Activated CD8-positive, alpha-beta memory T cell treated with anti-CD3 and anti-CD28 coated beads, Interleukin-2, amount 50 U/mL, for 24 hours (primary cell): ENCODE measurements around the gene RPL18A.

Source experiments
- DNase-seq: peaks from one replicate; pipeline ENCODE4 v3.0.0-alpha.2; 2020; ENCODE audit errors: extremely low read depth

RPL18A gene

DNA sequence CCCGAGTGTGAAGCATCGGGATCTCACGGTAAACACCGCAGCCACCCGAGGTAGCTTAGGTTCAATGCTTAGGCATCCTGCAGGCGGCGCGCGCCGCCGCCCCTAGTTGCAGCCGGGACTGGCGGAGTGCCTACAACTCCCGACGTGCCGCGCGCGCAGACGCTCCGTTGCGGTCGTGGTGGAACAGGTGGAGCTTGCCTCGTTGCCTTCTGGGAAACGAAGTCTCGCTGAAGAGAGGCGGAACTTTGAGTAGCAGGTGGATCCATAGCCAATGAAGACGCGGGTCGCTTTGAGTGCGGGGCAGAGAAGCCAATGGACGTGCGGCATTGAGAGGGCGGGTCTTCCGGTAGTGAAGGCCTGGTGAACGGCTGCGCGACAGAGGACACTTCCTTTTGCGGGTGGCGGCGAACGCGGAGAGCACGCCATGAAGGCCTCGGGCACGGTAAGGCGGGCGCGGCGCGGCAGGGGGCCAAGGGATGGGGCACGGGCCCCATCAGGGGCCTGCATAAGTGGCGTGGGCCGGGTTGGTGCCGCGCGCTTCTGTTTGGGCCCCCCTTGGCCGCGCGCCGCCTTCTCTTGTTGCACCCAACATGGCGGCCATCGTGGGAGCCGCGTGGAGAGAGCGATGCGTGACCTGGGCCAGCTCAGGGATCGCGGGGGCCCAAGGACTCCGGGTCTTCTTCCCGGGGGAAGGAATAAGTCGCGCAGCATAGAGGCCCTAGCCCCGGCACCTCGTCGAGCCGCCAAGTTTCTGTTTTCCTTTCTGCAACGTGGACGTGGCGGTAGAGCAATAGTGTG is at the start of gene RPL18A:
TSS of gene RPL18A (plus strand) at position 378 of the 798 bp plus-strand sequence. CDS start at position 425, 47 bp downstream.
- peak; percentile 97 for DNase-seq

DNA sequence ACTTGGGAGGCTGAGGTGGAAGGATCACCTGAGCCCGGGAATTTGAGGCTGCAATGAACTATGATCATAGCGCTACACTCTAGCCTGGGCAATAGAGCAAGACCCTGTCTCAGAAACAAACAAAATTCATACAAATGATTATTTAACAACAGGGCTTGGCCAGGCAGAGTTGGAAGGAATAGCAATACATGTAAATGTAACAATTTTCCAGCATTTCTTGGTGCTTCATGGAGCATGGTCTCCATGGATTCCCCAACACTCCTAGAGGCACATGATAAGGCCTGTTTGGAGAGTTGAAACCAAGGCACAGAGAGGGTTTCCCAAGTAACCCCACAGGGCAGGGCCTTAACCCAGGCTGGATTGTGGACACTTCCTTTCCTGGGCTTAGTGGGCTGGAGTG is 48.6 kb upstream of the RPL18A start:
- DNase-seq = no peak

DNA sequence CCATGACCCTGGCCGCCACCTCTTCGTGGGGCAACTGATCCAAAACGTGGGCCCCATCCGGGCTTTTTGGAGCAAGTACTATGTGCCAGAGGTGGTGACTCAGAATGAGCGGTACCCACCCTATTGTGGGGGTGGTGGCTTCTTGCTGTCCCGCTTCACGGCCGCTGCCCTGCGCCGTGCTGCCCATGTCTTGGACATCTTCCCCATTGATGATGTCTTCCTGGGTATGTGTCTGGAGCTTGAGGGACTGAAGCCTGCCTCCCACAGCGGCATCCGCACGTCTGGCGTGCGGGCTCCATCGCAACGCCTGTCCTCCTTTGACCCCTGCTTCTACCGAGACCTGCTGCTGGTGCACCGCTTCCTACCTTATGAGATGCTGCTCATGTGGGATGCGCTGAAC is 48.0 kb upstream of the RPL18A start:
- DNase-seq = no peak

DNA sequence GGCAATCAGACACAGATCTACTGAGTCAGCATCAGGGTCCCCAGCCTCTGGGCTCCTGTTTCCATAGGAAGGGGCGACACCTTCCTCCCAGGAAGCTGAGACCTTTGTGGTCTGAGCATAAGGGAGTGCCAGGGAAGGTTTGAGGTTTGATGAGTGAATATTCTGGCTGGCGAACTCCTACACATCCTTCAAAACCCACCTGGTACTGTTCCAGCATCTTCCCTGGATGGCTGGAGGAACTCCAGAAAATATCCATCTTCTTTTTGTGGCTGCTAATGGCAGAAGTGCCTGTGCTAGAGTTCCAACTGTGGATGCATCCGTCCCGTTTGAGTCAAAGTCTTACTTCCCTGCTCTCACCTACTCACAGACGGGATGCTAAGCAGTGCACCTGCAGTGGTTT is 47.6 kb upstream of the RPL18A start:
- no peak for DNase-seq

DNA sequence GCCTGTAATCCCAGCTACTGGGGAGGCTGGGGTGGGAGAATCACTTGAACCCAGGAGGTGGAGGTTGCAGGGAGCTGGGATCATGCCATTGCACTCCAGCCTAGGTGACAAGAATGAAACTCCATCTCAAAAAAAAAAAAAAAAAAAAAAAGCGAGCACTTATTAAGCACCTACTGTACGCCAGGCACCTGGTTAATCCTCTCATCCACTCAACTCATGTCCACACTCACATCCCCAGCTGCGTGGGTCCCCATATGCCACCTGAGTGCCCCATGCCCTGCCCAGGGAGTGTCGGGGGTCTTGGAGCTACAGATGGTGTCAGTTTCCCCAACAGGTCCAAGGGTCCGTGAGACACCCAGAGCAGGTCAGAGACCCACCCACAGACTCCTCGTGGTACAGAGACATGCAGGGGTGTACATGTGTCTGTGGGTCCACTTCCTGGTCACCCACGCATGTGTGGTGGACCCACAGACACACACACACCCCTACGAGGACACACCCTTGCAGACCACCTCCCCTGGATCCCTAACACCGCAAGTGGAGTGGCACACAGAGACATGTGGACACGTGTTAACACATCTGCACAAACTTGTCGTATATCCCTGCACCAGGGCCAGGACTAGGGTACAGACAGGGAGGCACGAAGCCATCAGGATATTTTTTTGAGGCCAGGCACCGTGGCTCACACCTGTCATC is 41.9 kb upstream of the RPL18A start:
- DNase-seq = no peak

DNA sequence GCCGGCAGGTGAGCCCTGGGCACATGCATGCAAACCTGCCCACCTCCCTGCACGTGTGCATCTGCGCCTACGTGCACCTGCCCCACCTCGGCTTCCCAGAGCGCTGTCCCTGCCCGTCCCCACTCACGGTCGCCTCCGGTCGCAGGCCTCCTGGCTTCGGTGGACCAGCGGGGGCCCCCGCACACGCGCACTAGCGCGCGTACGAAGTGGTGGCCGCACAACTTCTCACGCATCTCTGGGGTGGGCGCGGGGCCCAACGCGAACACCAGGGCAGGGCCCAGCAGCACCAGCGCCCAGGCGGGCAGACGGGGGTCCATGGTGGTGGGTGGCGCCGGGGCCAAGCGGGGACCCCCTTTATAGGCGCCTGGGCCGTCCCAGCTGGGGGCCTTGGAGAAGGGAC is 38.5 kb upstream of the RPL18A start, which contains the start of gene INSL3:
TSS of gene INSL3 (minus strand) at position 330 of the 400 bp plus-strand sequence. CDS start at position 317, 13 bp downstream.
- DNase-seq = no peak

DNA sequence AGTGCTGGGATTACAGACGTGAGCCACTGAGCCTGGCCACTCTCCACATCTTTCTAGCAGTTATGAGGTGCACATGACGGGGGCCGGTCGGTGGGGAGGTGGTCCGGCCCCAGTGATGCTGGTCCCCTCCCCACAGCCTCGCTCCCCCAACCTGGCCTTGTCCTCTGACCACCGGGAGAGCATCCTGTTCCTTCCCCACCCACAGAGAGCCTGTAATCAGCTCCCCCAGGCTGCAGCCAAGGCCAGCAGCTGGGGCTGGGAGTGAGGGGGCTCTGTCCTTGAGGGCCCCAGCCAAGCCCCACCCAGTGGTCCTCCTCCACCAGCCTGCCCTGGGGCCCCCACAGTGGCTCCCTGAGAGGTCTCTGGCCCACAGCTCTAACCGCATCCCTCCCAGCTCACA is 35.4 kb upstream of the RPL18A start:
- no peak for DNase-seq

DNA sequence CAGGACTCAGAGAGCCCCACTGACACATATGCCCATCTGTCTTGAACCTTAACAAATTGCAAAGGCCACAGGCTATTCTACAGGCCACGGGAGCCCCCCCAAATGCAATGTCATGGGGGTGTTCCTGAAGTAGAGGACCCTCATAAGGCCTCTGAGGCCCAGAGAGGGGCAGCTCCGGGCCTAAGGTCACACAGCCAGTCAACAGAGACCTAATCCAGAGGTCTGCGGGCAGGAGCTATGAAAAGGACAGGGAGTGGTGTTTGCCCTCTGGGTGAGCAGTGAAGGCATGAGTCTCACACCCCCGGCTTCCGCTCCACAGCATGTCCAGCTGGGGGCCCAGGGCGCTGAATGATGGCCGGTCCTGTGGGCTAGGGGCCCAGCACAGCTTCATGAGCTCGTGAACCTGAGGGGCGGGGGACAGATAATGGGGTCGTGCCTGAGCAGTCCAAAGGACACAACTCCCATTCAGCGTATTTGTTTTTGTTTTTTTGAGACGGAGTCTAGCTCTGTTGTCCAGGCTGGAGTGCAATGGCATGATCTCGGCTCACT is 33.1 kb upstream of the RPL18A start:
- no peak for DNase-seq

DNA sequence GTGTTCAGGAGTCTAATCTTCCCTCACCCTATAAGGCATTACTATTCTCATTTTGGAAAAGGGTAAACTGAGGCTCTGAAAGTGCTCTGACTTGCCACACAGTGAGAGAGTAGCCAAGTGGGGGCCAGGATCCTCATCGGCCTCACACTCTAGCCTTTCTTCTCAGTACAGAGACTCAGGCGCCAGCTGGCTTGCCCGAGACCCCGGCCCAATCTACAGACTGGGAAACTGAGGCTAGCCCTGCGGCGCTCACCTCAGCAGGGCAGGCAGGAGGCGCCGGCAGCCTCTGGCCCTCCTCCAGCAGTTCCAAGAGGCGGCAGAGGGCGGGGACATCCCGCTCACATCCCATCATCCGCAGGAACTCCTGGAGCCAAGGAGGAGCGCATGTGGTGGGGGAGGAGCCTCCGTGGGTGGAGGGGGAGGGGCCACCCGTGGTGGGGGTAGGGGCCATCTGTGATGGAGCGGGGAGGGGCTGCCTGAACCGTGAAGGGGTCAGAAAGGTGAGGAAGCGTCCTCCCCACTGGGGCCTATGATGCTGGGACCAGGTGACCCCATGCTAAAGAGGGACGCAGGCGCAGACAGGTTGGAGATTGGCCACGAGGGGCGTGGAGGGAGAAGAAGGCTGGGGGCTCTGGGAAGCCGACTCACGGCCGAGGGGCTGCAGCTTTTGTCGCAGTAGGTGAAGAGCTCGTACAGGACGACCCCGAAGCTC is 29.7 kb upstream of the RPL18A start:
- DNase-seq = no peak

DNA sequence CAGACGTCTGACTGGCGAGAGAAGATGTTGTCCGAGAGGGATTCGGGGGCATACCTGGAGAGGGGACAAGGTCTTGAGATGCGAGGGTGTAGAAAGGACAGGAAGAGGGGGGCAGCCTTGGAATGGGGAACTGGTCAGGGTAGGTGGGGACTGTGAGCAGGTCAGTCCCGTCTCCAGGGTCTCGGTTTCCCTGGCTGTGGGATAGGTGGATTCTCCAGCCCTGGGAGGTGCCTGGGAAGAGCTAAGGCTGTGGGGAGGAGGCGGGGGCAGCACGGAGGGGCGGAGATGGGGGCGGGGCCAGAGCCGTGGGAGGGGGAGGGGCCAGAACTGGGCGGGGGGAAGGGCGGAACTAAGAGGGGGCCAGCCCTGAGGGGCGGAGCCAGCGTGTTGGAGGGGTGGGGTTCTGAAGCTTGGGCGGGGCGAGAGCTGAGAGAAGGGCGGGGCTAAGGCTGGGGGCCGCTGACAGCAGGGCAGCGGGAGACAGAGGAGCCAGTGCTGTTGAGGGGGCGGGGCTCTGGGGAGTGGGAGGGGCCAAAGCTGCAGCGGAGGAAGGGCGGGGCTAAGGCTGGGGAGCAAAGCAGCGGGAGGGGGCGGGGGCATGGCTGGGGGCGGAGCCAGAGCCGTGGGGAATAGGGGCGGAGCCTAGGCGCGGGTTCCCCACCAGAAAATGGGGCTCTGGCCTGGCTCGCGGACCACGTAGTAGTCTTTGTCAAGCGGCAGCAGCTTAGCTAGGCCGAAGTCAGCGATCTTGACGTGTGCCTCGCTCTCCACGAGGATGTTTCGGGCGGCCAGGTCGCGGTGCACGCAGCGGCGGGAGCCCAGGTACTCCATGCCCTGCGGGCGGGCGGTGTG is 28.9 kb upstream of the RPL18A start:
- no peak for DNase-seq

DNA sequence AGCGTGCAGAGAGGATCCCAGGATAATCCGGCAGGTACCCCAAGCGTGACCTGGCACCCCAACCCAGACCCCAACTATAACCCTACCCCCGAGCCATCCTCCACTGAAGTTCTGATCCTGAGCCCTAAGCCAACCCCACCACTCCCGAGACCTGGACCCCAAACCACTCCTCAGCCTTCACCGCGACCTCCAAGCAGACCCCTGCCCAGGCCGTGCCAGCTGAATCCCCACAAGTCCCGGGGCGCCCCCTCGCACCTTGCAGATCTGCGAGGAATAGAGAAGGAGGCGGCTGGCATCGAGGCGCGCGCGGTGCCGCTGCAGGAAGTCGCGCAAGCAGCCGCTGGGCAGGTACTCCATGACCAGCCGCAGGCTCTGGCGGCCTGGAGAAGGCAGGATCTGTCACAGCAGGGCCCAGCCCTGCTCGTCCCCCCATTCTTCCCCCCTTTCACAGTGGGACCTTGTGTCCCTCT is 28.3 kb upstream of the RPL18A start:
- DNase-seq = no peak

DNA sequence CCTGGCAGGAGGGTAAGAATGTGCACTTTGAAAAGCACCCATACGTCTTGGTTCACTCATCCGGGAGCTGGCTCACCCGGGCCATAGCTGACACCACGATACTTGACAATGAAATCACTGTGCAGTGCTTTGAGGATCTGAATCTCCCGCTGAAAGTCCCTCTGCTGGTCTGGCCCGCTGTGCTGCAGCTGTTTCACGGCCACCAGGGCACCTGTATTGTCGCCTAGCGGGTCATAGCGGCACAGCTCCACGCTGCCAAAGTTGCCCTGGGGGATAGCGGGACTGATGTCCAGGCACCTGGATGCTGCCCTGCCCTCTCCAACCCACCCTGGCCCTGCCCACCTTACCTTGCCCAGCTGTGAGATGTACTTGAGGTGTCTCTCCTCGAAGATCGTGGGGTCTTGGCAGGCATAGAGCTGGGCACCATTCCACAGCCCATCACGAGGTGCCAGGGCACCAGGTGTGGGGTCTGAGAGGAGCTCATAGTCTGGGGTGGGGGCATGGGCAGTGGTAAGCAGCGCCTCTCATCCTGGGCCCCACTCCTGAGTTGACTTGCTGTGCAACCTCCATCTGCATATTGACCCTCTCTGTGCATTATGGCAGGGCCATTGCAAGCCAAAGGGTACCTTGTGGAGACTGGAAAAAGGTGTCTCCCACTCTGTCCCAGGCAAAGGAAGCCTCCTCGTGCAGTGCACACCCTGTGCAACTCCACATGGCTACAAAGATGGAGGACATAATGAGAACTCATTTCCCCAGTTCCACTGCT is 27.1 kb upstream of the RPL18A start:
- DNase-seq = no peak

DNA sequence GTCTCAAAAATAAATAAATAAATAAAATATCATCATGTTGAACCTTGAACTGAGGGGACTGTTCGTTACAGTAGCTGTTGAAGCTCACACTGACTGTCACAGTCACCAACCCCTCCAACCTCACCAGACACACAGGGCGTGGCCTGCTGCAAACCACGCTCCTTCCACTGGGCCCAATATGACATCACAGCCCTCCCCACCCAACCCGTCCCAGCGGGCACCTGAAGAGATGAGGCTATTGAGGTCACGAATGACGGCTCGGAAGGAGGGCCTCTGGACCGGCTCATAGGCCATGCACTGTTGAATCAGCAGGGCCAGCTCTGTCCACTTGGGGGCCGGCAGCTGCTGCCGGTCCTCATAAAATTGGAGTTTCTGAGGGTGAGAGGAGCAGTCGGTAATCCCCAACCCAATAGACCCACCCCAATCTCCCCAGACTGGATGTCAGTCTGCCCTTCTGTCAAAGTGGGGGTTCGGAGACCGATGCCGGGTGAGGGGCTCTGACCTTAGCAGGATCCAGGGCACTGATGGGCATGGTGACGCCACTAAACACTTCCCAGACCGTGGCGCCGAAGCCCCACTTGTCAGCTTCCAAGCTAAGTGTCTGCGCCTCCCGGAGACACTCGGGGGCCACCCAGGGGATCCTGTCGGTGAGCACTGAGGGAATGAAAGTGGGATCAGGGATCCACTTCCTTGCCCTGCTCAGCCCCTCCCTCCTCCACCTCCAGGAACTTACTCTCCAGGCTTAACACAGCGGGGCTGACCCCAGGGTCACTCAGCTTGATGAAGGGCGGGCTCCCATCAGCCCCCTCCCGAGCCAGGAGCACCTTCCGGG is 25.1 kb upstream of the RPL18A start:
- DNase-seq = no peak

DNA sequence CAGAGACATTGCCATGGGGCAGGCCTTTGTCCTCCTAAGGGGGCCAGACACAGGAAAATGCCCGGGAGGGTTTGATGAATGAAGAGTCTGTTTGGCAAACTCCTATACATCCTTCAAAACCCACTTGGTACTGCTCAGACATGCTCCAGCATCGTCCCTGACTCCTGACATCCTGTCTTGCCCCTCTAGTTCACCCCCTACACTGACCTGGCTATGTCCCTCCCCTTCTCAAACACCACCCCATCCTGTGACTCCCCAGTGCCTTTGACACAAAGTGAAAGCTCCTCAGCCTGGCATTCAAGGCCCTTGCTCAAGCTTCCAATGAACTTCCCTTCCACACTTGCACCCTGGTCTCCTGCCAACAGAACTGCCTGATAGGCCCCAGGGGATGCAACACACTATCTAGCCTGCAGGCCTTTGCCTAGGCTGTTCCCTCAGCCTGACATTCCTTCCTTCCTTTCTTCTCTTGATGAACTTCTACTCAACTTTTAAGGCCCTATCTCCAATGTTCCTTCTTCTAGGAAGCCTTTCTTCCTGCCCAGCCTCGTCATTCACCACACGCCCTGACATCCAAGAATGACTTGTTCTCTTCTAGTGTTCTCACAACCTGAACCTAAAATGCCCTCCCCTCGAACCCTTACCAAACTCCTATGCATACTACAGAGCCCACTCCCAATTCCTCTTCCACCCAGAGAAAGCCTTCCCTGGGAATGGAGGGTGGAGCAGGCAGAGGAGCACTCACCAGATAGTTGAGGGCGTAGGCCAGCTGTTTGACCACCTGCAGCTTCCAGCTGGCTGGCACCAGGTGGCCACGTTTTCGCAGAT is 24.3 kb upstream of the RPL18A start:
- no peak for DNase-seq

DNA sequence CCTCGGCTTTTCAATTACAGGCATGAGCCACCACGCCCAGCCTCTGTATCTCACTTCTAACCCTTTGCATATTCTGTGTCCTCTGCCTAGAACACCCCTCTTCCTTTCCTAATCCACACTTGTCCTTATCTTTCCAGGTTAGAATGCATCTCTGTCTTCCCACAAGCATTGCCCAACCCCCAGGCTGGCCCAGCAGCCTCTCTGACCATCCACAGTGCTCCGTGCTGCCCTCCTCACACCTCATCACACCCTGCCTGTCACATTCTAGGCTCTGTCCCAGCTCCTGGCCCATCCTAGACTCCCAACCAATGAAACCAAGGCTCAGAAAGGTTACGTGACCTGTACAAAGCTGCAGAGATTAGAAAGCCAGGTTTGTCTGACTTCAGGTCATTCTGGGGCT is 23.2 kb upstream of the RPL18A start:
- DNase-seq = no peak

DNA sequence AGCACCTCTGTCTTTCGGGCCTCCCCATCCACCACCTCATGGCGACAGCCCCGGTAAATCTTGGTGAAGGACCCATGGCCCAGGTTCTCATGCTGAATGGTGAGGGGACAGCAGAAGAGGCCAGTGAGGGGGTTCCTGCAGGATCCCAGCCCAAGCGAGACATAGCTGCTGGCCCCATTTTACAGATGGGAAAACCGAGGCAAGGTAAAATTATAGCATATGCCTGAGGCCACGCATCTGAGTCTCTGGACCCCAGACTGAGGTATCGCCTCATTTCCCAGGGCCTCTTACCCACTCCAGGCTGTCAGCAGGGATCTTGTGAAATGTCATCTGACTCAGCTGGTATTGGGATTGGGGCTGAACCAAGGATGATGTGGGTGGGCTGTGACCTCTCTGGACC is 21.7 kb upstream of the RPL18A start:
- no peak for DNase-seq

DNA sequence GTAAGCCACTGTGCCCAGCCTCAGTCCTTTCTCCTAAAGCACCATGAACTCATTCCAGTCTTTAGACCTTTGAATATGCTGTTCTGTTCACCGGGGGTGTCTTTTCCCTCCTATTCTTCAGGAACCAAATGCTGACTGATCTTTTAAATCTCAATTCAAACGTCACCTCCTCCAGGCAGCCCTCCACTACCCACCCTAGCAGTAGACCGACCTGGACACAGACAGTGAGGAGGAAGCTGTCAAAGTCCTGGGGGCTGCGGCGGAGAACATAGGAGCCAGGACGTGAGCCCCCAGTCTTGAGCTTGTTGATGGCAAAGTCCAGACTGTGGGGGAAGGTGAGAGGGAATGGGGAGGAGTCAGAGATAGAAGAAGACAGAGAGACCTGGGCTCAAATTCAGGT is 19.7 kb upstream of the RPL18A start:
- no peak for DNase-seq

DNA sequence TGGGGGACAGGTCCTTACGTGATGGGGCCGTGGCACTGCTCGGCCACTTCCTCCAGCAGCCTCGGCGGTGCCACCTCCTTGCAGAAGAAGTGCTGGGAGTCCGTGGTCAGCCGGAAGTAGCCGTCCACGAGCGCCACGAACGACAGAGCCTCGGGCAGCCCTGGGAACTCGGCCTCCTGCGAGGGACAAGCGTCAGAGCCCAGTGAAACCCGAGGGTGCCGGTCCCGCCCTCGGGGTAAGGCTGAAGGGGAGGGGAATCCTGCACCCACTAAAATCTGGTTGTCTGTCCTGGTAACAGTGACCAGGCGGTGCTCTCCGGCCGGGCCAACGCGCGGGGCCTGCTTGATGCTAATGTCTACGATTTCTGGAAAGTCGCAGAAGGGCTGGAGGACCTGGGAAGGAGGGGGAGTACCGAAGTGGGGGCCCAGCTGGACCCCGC is 18.3 kb upstream of the RPL18A start:
- no peak for DNase-seq
